ENCODE results near the gene SMYD3.

DNA sequence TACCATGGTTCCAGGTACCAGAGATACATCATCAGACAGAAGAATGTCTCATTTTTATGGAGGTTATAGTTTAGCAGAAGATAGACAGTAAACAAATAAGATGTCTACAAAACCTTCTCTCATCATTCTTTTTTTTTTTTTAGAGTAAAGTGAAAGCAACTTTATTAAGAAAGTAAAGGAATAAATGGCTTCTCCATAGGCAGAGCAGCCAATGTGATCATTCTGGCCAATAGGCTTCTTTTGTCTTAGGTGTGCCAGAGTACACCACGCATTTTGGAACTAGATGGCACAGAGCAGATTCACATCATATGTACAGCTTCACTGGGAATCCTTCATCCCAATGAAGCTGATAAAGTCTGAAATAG is 428.2 kb downstream of the SMYD3 start:
- TF ChIP-seq CTCF (IDR thresholded peaks at IDR 0.05) (no peak), POLR2A (IDR thresholded peaks at IDR 0.05) (no peak)
